ENCODE results near the gene MFSD6.
"Not testable (repeated sequence)": the region's sequence is repeated elsewhere in the genome, so short reads cannot be mapped to it uniquely, and the experiment has no call there.

Gene MFSD6

GRCh38 chr2:190412966-190413365 lies 4.8 kb downstream of the MFSD6 start:
- TF ChIP-seq GATA1 (IDR thresholded peaks at IDR 0.05; ENCODE audit: low read depth, low read length), result no peak
- TF ChIP-seq POLR2A (IDR thresholded peaks at IDR 0.05; ENCODE audit: low read length), result no peak
- DNase-seq, result no peak

DNA sequence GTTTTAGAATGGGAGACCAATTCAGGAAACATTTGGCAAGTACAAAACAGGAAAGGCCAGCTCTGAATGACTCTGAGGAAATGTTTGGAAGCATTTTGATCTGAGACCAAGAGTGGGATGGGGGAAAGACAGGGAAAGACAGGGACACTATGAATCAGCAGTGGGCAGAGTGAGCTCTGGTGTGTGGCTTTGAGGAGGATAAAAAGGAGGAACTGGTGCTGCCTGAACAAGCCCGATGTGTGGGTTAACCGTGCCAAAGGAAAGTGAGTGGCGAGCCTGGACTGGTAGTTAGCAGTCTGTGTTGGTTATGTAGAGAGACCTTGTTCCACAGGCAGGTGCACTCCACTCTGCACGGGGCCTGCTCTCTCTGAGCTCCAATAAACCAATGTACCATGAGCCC lies 5.3 kb downstream of the MFSD6 start:
- DNase-seq, result no peak
- TF ChIP-seq GATA1 (IDR thresholded peaks at IDR 0.05; ENCODE audit: low read depth, low read length) (no peak), POLR2A (IDR thresholded peaks at IDR 0.05; ENCODE audit: low read length) (no peak)

- TF ChIP-seq POLR2A (IDR thresholded peaks at IDR 0.05; ENCODE audit: low read length), result no peak
- TF ChIP-seq GATA1 (IDR thresholded peaks at IDR 0.05; ENCODE audit: low read depth, low read length), result no peak
- DNase-seq, result no peak
Measured at GRCh38 chr2:190415251-190415650, 7.1 kb downstream of the MFSD6 start.

- TF ChIP-seq GATA1 (IDR thresholded peaks at IDR 0.05; ENCODE audit: low read depth, low read length), result no peak
- no peak for TF ChIP-seq POLR2A (IDR thresholded peaks at IDR 0.05; ENCODE audit: low read length)
- DNase-seq, result peak in 1 of 2 experiments; percentile 31
Measured at GRCh38 chr2:190415794-190416775, 7.9 kb downstream of the MFSD6 start.

DNA sequence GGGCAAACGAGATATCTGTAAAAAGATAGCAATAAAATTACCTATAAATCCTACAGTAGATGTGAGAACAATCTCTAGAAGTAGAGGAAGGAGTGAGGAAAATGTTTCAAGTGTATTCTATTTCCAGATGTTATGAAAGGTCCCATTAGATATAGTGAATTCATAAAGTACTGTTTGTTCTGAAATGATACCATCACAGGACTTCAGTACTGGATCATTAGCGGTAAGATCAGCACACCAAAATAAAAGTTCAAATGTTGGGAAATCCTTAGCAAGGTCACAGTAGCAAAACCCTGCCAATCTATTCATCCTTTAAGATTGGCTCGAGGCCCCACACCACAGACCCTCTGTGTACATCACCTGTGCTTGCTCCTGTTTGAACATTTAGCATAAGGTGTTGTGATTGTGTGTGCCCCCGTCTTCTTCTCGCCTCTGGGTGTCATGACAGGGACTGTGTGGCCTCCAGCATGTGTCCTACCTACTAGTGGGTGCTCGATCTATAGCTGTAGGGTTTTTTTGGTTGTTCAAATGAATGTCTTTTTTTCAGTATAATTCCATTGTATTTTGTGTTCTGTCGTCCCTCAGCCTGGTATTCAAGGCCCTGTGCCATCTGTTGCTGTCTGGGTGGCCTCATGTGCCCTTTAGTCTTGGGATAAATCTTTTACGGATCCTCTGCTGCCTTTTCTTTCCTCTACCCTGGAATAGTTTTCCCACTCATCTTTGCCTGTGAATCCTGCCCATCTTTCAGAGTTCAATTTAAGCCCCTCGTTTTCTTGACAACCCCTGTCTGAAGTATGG lies 9.1 kb downstream of the MFSD6 start:
- TF ChIP-seq POLR2A (IDR thresholded peaks at IDR 0.05; ENCODE audit: low read length) (no peak), GATA1 (IDR thresholded peaks at IDR 0.05; ENCODE audit: low read depth, low read length) (no peak)

DNA sequence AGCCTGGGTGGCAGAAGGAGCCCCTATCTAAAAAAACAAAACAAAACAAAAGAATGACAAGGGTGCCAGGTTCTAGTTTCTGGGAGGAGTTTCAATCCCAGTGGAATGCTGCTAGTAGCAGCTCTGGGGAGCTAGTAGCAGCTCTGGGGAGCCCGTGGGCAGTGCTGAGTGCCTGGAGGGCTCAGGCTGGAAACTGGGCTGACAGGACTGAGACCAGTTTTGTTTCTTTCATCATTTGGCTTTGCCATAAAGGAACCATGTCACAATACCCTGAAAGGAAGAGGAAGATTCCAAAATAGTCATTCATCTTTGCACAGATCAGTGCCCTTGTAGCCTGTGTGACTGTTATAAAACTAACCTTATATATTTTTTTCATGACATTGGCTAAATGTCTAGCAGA lies 10.6 kb downstream of the MFSD6 start:
- no peak for DNase-seq
- TF ChIP-seq POLR2A (IDR thresholded peaks at IDR 0.05; ENCODE audit: low read length) (no peak), GATA1 (IDR thresholded peaks at IDR 0.05; ENCODE audit: low read depth, low read length) (no peak)

More for the DNA sequence above, 9.1 kb downstream of the MFSD6 start:
- no peak for DNase-seq

DNA sequence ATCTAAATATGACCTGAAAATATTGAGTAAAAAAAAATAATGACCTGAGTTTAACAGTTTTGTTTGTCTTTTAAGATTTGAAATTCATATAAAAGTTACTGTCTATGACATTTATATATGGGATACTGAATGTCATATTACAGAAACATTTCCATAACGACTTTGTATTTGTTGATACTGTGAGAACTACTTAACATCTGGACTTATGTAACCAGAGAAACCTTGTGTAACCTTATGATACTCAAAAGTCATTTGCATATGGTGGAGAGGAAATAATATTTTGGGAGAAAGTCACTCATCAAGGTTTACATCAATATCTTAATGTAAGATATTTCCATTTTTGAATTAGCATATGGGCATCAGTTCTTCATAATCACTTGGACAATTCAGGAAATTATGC lies 12.6 kb downstream of the MFSD6 start:
- TF ChIP-seq GATA1 (IDR thresholded peaks at IDR 0.05; ENCODE audit: low read depth, low read length) (no peak), POLR2A (IDR thresholded peaks at IDR 0.05; ENCODE audit: low read length) (no peak)
- no peak for DNase-seq

DNA sequence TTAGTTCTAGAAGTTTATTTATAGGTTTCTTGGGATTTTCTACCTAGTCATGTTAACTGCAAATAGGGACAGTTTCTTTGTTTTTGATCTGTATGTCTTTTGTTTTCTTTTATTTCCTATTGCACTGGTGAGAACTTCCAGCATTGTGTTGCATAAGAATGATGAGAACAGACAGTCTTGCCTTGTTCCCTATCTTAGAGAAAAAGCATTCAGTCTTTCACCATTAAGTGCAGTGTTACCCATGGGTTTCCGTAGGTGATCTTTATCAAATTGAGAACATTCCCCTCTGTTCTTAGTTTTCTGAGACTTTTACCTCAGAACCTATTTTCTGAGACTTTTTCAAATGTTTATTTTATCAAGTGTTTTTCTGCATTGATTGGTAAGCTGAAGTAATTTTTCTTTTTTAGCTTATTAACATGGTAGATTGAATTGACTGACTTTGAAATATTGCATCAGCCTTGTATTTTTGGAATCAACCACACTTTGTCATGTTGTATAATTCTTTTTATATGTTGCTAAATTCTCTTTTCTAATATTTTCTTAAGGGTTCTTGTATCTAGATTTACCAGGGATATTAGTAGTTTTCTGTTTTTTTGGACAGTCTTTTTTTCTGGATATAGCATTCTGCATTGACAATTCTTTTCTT lies 17.2 kb downstream of the MFSD6 start:
- no peak for TF ChIP-seq GATA1 (IDR thresholded peaks at IDR 0.05; ENCODE audit: low read depth, low read length)
- TF ChIP-seq POLR2A (IDR thresholded peaks at IDR 0.05; ENCODE audit: low read length), result no peak
- DNase-seq, result no peak

DNA sequence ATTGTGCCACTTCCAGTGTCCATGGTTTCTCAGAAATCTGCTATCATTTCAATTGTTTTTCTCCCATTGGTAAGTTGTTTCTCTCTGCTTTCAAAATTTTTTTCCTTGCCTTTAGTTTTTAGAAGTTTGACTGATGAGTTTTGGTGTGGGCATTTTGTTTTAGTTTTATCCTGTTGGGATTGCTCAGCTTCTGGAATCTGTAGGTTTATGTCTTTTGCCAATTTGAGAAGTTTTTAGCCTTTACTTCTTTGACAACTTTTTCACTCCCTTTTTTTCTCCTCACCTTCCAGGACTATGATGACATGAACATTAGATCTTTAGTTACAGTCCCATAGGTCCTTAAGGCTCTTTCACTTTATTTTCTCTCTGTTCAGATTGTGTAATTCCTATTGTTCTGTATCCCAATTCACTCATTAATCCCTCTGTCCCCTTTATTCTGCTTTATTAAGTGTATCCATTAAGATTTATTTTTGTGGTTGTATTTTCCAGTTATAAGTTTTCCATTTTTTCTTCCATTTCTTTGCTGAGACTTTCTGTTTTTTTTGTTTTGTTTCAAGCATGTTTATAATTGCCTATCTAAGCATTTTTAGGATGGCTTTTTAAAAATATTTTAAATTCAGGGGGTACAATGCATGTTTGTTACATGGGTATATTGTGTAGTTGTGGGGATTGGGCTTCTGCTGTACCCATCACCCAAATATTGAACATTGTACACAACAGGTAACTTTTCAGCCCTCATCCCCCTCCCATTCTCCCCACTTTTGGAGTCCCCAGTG lies 17.9 kb downstream of the MFSD6 start:
- TF ChIP-seq GATA1 (IDR thresholded peaks at IDR 0.05; ENCODE audit: low read depth, low read length) (no peak), POLR2A (IDR thresholded peaks at IDR 0.05; ENCODE audit: low read length) (no peak)
- DNase-seq, result no peak

- not testable (repeated sequence) for DNase-seq
Measured at GRCh38 chr2:190430866-190431265, 22.7 kb downstream of the MFSD6 start.

- no peak for DNase-seq
- TF ChIP-seq POLR2A (IDR thresholded peaks at IDR 0.05; ENCODE audit: low read length), result no peak
- no peak for TF ChIP-seq GATA1 (IDR thresholded peaks at IDR 0.05; ENCODE audit: low read depth, low read length)
Measured at GRCh38 chr2:190431907-190432306, 23.8 kb downstream of the MFSD6 start.

GRCh38 chr2:190432567-190433231 lies 24.5 kb downstream of the MFSD6 start:
- no peak for TF ChIP-seq GATA1 (IDR thresholded peaks at IDR 0.05; ENCODE audit: low read depth, low read length)
- no peak for TF ChIP-seq POLR2A (IDR thresholded peaks at IDR 0.05; ENCODE audit: low read length)
- DNase-seq, result no peak
